ENCODE data around the gene OVAAL.

The OVAAL gene

DNA sequence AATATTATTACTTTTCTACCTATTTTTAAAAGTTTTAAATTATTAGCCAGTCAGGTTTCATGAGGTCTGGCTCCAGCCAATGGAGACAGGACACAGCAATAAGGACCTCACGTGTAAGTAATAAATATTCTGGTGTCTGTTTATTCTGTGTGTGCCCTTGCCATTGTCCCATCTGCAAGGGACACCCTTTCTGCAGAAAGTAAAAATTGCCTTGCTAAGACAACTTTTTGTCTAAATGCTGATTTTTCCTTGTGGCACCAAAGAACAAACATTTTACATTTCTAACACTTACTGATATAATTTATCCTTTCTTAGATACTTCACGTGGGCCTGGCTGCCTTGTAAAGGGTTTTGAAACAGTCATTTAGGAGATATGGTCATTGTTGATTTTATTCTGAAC is 29.4 kb downstream of the OVAAL start:
- DNase-seq (ENCODE audit: low read depth in 1 of 2, low spot score in 1 of 2) = no peak
- H3K27me3 ChIP-seq (ENCODE audit: insufficient read depth, poor library complexity, severe bottlenecking) = no peaks in the 10 kb centered on the region
- H3K4me3 ChIP-seq (replicated peaks; ENCODE audit: insufficient read depth, low read length) = no peak overlapping the region
- no peak overlapping the region for H3K27ac ChIP-seq (replicated peaks)
- TF ChIP-seq, protein P1, sequence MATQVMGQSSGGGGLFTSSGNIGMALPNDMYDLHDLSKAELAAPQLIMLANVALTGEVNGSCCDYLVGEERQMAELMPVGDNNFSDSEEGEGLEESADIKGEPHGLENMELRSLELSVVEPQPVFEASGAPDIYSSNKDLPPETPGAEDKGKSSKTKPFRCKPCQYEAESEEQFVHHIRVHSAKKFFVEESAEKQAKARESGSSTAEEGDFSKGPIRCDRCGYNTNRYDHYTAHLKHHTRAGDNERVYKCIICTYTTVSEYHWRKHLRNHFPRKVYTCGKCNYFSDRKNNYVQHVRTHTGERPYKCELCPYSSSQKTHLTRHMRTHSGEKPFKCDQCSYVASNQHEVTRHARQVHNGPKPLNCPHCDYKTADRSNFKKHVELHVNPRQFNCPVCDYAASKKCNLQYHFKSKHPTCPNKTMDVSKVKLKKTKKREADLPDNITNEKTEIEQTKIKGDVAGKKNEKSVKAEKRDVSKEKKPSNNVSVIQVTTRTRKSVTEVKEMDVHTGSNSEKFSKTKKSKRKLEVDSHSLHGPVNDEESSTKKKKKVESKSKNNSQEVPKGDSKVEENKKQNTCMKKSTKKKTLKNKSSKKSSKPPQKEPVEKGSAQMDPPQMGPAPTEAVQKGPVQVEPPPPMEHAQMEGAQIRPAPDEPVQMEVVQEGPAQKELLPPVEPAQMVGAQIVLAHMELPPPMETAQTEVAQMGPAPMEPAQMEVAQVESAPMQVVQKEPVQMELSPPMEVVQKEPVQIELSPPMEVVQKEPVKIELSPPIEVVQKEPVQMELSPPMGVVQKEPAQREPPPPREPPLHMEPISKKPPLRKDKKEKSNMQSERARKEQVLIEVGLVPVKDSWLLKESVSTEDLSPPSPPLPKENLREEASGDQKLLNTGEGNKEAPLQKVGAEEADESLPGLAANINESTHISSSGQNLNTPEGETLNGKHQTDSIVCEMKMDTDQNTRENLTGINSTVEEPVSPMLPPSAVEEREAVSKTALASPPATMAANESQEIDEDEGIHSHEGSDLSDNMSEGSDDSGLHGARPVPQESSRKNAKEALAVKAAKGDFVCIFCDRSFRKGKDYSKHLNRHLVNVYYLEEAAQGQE (IDR thresholded peaks at IDR 0.05; ENCODE audit: insufficient replicate concordance, low read depth) = no peak
- no peak for TF ChIP-seq GABPA (IDR thresholded peaks at IDR 0.05; ENCODE audit: low read depth)

DNA sequence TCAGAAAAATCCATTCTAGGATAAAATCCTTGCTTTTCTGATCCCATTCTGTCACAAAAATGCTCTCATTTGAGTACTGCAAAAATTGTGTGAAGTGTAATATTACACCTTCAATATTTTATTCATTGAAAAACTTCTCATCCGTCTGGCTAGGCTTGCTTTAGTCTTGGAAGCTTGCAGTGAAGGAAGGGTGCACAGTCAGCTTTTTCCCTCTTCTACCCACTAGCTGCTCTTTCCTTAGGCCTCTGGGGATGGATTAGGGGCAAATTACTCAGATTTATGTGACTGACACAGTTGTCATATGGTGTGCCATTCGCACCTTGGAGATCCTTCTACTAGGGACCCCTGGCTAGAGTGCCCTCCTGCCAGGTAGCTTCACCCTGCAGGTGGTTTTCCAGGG is 32.1 kb downstream of the OVAAL start:
- TF ChIP-seq SPI1 (IDR thresholded peaks at IDR 0.05; ENCODE audit: borderline replicate concordance, low read depth) (no peak), POLR2AphosphoS5 (IDR thresholded peaks at IDR 0.05; ENCODE audit: low read depth) (no peak), GABPA (IDR thresholded peaks at IDR 0.05; ENCODE audit: low read depth) (no peak)
- TF ChIP-seq, protein P1 (IDR thresholded peaks at IDR 0.05; ENCODE audit: insufficient replicate concordance, low read depth) = no peak
- TF ChIP-seq, protein P2, sequence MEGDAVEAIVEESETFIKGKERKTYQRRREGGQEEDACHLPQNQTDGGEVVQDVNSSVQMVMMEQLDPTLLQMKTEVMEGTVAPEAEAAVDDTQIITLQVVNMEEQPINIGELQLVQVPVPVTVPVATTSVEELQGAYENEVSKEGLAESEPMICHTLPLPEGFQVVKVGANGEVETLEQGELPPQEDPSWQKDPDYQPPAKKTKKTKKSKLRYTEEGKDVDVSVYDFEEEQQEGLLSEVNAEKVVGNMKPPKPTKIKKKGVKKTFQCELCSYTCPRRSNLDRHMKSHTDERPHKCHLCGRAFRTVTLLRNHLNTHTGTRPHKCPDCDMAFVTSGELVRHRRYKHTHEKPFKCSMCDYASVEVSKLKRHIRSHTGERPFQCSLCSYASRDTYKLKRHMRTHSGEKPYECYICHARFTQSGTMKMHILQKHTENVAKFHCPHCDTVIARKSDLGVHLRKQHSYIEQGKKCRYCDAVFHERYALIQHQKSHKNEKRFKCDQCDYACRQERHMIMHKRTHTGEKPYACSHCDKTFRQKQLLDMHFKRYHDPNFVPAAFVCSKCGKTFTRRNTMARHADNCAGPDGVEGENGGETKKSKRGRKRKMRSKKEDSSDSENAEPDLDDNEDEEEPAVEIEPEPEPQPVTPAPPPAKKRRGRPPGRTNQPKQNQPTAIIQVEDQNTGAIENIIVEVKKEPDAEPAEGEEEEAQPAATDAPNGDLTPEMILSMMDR (IDR thresholded peaks at IDR 0.05; ENCODE audit: insufficient read depth, low read length) = no peak
- DNase-seq (ENCODE audit: low read depth in 1 of 2, low spot score in 1 of 2) = no peak
- H3K27ac ChIP-seq (replicated peaks) = no peak overlapping the region
- no peaks in the 10 kb centered on the region for H3K27me3 ChIP-seq (ENCODE audit: insufficient read depth, poor library complexity, severe bottlenecking)
- no peak overlapping the region for H3K4me3 ChIP-seq (replicated peaks; ENCODE audit: insufficient read depth, low read length)

DNA sequence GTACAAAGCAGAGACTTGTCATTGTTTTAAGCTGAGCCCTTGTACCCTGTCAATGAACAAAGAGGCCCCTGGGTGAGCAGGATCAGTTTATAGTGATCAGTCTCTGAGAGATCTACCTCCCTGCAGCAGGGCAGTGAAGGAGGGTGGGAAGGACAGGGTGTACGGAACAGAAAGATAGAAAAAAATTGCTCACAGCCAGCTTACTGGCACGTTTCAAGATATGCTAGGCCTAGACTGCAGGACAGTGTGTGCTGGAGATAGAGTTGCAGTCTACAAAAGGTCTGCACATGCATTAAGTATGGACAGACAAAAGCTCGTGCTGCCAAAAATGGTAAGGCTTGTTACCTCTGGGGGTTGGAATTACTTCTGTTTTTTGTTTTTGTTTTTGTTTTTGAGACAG is 34.6 kb downstream of the OVAAL start:
- Histone ChIP-seq H3K27ac (replicated peaks) (no peak overlapping the region), H3K27me3 (ENCODE audit: insufficient read depth, poor library complexity, severe bottlenecking) (no peaks in the 10 kb centered on the region), H3K4me3 (replicated peaks; ENCODE audit: insufficient read depth, low read length) (no peak overlapping the region)
- TF ChIP-seq POLR2AphosphoS5 (IDR thresholded peaks at IDR 0.05; ENCODE audit: low read depth) = no peak
- no peak for DNase-seq (ENCODE audit: low read depth in 1 of 2, low spot score in 1 of 2)

DNA sequence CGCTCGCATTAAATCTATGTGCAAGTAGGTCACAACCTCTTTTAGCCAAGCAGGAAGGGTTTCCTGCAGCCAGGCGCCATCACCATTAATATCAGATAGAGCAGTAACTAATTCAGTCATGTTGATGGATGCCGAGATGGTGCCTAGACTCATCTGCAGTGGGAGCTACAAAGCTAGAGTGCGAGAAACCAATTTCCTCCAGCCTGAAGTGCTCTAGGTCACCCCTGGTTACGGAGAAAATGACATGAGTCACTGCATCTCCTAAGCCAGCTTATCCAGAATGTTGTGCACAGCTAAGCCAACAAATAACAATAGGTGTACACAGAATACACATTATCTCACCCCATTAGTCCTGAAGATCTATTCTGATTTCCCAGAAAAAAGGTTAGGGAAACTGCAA is 36.0 kb downstream of the OVAAL start:
- Histone ChIP-seq H3K27me3 (ENCODE audit: insufficient read depth, poor library complexity, severe bottlenecking) (no peaks in the 10 kb centered on the region), H3K27ac (replicated peaks) (no peak overlapping the region), H3K4me3 (replicated peaks; ENCODE audit: insufficient read depth, low read length) (no peak overlapping the region)
- no peak for DNase-seq (ENCODE audit: low read depth in 1 of 2, low spot score in 1 of 2)
- TF ChIP-seq SPI1 (IDR thresholded peaks at IDR 0.05; ENCODE audit: borderline replicate concordance, low read depth) = no peak
- TF ChIP-seq POLR2AphosphoS5 (IDR thresholded peaks at IDR 0.05; ENCODE audit: low read depth) = no peak
- TF ChIP-seq, protein P1 (IDR thresholded peaks at IDR 0.05; ENCODE audit: insufficient replicate concordance, low read depth) = no peak
- TF ChIP-seq GABPA (IDR thresholded peaks at IDR 0.05; ENCODE audit: low read depth) = no peak
- TF ChIP-seq, protein P2 (IDR thresholded peaks at IDR 0.05; ENCODE audit: insufficient read depth, low read length) = no peak
